CD4-positive, alpha-beta T cell treated with Interleukin-10 for 1 hour (primary cell): Measurements from ENCODE around the gene LINC01488.

Source experiments
- DNase-seq: peaks from one replicate; pipeline ENCODE4 v3.0.0-alpha.2; 2020

The LINC01488 gene

DNA sequence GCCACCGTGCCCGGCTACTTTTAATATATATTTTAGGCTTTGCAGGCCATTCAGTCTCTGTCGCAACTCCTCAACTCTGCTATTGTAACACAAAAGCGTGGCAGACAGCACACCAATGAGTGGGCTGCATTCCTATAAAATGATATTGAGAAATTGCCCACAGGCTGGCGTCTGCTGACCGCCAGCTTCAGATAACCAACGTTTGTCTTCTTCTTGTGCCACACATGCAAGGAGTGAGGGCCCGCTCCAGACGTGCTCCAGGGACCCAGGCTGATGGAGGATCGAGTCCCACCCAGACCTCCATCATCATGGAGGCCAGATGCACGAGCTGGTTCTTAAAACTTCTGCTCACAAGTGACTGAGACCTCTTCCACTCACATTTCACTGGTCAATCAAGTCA is 35.4 kb upstream of the LINC01488 start:
- no peak for DNase-seq

DNA sequence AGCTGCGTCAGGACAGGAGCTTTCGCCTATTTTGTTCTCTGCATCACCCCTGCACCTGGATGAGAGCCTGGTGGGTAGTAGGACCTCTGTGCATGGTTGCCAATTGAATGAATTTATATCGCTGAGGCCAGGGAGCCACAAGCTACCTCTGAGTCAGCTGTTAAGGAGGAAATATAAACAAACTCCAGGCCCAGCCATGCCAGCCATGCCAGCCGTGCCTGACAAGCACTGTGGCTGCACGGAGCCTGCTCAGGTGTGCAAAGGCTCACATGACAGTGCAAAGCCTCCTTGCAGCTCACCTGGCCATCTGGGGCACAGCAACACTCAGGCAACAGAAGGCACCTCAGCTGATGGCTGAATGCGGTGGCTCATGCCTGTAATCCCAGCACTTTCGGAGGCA is 33.7 kb upstream of the LINC01488 start:
- no peak for DNase-seq

DNA sequence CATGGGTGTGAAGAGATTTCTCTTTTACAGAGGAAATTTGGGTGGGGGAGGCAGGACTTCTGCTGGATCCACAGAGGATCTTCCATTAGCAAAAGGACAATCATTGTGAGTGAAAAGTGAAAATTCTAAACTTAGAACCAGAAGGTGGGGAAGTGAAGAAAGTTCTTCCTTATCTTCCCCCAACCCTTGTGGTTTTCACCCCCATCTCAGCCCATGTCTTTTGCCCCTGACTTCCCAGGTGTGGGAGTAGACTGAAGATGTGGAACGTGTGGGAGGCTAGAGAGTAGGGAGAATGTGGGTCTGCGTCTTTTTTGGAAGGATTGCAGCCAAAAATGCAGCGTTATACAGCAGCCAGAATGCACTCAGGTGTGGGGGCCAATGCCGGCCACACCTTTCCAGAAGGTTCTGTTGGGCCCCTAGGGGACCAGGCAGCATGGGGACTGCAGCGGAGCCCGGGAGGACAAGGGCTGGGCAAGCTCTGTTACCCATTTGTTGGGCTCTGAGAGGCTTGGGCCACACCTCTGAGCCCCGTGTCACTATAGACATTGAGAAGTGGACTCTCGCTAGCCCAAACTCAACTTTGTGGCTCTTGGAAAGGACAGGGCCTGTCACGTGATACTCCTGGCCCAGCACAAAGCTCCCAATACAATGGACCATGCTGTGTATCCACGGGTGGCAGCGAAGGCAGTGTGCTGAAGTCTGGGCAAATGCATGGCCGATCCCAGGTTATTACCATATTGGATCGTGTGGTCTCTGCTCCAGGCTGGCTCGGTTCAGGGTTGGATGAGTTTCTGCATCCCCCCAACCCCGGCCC is 32.8 kb upstream of the LINC01488 start:
- DNase-seq: no peak

DNA sequence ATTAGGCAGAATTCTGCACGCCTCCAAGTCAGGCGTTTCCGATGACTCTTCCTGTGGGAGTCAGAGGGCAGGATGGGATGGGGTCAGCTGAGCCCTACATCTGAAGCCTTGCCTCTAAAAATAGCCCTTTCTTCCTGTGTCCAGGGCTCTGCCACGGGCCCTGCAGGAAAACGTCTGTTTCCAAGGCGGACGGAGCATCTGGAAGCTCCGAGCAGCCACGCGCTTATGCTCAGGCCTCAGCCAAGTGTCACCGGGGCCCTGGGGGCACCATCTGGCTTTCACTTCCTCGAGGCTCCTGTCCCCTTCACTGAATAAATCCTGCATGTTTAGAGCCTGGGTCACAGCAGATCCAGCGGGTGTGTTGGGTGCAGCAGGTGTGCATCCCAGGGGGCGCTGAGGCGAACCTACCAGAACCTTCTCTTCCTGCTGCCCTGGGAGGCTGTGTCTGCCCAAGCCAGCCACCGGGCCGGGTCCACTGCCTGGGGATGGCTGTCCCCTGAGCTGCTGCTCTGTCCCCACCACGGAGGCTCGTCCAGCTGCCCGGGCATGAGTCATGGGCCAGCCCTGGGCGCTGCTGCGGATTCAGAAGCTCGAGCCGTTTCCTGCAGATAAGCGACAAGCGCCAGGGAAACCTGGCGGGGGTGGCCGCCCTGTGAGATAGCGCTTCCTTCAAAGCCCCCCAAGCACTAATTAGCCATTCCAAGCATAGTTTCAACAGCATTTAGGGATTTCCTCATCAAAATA is 32.0 kb upstream of the LINC01488 start:
- DNase-seq: no peak

DNA sequence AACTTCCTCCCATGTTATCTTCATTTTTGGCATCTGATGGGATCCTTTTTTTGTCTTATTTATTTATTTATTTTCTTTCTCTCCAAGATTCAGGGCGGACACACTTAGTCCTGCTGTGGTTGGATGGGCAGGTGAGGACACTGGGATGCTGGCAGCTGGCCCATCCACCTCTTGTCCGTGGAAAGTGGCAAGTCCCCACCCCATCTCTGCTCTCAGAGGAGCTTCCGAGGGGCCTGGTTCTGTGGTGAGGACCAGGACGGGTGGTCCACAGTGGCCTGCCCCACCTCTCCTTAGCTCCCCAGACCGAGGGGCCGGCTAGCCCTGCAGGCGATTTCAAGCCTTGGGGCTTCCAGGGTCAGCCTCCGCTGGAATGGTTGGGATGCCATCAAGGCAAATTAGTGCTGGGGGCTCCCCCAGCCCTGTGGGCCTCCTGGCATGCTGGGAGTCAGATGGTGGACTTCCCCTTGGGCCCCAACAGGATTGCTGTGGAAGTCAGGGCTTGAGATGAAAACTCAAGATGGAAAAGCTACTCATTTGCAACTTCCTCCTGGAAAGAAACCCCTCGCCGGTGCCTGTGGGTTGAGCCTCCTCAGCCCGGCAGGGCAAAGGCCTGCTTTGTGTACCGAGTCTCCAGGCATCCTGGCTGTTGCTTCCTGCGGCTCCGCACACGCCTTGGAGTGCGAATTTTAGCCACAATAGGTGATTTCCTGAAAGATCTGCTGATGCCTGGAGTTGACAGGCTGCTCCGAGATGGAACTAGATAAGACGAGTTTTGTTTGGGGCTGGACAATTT is 31.2 kb upstream of the LINC01488 start:
- no peak for DNase-seq

DNA sequence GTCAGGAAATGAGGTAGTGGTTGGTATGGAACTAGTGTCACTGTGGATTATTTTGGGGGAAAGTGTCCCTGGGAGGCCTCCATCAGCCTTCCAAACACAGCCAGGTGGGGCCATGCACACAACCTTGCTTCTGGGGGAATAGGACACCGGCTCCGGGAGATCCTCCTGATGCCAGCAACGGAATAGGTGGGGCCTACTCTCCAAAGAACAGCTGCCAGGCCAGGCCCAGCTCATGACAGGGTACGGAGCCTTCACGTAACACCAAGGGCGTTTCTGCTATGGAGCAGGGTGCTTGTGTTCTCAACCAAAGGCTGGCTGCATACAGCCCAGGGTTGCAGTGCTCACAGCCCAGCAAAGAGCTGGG is 30.6 kb upstream of the LINC01488 start:
- DNase-seq: no peak

DNA sequence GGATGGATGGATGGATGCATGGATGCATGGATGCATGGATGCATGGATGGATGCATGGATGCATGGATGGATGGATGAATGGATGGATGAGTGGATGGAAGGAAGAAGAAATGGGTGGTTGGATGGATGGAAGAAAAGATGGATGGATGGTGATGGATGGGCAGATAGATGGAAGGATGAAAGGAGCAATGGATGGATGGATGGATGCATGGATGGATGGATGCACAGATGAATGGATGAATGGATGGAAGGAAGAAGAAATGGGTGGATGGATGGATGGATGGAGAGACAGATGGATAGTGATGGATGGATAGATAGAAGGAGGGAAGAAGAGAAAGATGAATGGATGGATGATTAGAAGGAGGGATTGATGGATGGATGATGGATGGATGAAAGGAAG is 30.2 kb upstream of the LINC01488 start:
- no peak for DNase-seq

DNA sequence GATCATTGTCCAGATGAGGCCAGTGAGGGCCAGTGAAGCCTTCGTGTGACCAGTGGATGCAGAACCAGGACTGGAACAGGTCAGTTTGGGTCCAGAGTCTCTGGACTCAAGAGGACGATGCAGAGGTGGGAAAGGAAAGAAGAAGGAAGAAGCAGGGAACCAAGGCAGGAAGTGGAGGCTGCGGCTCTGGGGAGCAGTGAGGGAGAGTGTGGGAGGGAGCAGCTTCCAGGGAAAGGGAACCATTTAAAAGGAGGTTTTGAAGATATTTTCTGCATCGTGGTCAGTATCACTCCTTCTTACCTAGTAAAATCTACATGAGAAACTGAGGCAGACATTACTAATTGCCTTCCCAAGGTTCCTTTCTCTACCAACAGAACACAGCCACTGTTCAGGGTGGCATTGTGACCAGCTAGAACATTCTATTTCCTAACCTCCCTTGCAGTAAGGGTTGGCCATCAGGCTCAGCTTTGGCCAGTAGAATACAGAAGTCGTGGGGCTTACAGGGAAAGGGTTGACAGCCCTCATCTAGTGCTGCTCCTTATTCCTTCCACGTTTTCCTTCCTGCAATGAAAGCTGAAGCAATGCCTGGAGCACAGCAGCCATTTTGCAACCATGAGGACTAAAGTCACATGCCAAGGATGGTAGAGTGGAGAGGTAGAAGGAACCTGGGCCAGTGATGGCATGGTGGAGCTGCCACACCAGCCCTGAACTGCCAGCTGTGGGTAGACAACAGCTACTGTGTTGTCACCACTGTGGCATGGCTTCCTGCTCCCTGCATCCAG is 29.1 kb upstream of the LINC01488 start:
- no peak for DNase-seq

DNA sequence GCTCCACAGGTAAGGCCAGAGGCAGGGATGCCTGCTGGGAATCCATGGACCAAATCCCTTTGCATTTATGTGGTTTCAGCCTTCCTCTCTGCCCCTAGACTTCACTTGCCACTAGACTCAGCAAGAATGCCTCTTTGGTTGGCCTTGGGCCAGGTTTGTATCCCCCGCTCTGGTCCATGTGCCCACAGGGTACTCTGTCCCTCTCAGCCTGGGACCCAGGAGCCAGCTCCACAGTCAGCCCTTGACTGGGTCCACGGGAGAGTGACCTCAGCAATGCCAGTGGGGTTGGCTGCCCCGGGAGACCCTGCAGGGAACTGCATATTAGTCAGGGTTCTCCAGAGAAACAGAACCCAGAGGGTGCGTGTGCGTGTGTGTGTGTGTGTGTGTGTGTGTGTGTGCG is 28.3 kb upstream of the LINC01488 start:
- DNase-seq: no peak

DNA sequence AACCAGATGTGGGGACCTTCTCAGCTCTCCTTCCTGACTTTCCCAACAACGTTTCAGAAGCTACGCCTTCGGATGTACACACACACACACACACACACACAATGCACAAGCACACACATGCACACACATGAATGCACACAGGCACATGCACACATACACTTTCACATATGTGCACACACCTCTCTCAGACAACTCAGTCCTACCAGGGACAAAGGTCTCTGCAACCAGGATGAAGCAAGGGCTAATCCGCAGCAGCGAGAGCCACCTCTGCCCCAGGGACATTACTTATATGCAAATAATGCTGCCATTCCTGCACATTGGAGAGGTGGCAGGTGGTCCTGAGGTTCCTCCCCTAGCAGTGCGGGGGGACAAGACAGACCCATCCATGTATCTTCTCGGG is 27.4 kb upstream of the LINC01488 start:
- DNase-seq: no peak

DNA sequence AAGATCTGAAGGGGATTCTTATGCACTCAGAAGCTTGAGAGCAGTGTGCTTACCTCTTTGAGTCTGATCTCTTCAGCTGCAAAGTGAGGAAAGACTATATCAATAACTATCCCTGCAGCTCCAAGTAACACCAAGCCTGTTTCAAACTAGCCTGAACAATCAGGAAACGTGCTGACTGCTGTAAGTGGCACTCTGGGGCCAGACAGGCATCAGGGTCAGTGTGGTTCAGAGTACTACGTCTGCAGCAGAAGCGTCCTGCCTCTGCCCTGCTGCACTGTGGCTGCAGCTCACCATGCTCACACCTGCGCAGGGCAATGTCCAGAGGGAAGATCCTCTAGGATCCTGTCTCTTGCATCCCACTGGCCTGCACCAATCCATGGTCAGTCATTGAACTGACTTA is 25.5 kb upstream of the LINC01488 start:
- no peak for DNase-seq

DNA sequence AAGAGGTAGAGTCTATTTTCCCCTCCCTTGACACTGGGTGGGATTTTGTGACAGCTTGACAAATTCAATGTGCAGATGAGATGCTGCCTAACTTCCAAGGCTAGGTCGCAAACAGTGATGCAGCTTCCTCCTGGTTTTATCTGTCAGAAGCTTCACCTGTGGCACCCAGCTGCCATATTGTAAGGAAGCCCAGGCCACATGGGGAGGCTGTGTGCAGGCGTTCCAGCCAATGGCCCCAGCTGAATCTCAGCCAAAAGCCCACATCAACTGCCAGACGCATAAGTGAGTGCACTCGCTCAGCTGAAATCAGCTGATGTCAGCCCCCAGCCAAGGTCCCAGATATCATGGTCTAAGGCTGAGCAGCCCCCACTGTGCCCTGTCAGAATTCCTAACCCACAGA is 24.8 kb upstream of the LINC01488 start:
- no peak for DNase-seq

DNA sequence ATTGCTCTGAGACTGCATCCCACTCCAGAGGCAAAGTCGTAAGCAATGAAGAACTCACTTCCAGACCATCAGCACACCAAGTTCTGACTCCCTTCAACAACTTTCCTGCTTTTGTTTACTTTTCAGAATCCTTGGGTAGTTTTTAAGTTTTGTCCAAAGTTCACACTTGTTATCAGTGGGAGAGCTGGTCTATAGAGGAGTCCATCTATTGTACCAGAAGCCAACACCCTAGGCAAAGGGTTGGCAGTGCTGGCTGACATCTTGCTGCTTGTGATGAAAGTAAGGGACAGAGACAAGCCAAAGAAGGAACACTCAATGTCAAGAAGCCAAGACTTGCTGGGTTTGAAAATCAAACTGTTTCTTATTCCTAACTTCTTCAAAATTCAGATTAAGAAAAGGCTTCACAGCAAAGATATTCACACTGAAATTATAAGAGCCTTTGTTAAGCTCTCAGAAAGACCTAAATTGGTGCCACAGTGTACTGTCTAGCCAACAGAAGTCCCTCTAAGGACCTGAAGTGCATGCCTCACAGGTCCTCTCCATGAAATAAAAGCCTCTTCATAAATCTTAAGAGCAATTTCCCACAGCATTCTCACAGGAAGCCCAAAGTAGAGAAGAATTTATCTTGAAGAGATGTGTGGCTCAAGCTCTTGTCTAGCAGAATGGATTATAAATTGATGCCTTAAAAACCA is 21.5 kb upstream of the LINC01488 start:
- DNase-seq: no peak

DNA sequence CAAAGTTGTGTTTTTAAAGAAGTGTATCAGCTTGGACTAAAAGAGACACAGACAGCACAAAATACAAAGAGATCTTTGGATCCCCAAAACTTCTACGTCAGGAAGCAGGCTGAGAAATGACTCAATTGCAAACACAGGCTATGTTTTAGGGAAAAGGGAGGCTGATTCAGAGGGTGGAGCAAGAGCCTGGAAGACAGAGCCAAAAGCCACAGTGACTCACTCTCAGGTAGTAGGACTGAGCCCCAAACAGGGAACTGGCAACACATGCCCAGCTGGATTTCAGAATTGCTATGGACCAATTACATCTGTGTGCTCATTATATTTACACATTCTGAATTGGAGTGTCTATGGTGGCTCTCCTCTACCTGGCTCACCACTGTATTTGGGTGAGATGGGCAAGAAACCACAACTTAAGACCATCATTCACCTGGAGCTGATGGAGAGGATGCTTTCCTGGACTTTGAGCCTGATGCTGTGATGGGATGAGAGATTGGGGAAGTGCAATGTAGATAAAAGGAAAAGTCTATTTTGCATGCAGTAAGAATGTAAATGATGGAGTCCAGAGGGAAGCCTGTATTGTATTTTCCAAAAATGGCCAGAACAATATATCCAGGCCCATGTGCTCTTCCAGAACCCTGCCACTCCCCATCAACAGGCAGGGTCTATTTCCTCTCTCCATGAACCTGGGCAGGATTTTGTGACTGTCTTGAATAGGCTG is 20.8 kb upstream of the LINC01488 start:
- DNase-seq: no peak

DNA sequence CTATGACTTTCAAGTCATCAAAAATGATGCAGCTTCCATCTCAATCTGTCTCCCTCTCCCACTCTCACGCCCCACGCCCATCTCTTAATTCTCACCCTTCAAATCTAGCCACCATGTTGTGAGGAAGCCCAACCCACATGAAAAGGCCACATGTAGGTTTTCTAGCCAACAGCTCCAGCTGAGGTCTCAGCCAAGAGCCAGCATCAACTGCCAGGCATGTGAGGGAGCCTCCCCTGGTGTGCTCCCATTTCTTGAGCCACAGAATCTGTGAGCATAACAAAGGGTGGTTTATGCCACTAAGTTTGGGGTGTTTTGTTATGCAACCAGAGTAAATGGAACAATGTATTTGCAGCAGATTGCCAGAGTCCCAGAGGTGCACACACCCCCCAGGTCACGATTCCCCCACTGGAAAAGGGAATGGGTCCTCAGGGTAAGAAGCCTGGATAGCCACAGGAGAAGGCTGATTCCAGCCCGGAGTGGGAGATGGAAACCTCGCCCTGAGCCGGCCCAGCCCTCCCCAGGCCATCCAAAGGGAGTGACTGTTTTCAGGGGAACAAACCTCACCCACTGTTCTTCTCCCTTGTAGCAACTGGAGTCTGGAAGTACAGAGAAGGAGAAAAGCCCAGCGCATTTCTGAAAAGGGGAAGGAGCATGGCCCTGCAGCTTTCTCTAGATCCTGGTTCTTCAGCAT is 20.0 kb upstream of the LINC01488 start:
- no peak for DNase-seq

DNA sequence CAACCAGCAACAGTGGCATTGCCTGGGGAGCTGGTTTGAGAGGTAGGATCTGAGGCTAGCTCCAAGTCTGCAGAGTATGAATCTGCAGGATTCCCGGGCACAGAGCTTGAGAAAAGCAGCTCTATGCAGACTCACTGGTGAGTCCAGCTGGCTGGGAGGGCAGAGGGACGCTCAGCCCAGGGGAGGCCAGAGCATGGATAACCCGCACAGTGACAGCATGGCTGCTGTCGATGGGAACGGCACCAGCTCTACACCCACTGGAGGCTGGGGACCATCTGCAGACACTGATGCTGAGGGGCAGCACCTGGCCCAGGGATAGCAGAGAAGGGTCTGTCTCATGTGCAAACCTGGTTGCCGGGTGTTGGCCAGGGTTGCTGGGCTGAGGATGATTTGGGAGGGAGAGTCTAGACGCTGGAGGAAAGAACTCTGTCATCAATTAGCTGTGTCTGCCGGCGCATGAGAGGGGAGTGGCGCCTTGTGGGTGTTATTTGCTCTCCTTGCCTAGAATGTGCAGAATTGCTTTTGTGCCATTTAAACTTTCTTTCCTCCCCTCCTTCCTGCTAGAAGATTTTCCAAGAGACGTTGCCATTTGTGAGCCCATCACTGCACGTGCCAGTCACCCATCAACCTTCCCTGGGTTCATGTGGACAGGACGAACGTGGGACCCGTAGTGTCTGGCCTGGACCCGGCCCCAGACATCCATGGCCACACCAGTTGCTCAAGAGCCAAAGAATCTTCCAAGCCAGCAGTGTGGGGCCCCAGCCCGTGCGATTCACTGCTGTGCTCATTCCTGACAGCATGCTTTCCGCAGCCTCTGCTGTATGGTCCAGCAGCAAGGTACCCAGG is 19.1 kb upstream of the LINC01488 start:
- DNase-seq: no peak

DNA sequence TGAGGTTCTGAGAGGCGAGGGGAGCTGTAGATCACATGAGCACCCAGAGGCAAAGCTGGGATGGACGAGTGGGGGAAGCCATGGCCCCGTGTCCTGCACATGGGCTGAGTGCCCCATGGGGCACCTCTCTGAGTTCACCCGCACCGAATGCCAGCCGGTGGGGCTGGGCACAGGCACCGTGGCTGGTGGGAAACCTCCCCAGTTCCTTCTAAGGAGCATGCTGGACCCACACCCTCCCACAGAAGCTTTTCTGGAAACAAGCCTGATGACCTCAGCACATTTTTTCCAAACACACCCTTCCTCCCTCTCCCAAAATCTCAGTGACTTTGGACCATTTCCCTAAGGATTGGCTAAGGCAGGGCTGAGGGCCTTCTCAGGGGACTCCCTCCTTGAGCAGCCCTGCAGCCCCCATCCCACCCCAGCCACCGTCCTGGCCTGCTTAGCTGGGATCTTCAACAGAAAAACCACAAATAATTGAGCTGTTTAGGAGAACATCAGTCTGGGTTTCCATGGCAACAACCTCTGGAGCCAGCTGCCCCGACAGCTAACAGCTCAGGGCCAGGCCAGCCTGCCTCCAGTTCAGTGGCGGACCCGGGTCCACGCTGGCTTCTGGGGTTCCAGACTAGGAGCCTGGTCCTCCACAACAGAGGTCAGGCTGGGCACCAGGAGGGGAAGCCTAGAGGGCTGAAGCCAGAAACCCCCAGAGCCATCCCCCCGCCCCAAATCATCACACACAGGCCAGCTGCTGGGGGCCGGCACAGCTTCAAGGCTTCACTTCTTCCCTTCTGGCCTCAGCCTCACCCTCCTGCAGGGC is 18.1 kb upstream of the LINC01488 start:
- DNase-seq: no peak

DNA sequence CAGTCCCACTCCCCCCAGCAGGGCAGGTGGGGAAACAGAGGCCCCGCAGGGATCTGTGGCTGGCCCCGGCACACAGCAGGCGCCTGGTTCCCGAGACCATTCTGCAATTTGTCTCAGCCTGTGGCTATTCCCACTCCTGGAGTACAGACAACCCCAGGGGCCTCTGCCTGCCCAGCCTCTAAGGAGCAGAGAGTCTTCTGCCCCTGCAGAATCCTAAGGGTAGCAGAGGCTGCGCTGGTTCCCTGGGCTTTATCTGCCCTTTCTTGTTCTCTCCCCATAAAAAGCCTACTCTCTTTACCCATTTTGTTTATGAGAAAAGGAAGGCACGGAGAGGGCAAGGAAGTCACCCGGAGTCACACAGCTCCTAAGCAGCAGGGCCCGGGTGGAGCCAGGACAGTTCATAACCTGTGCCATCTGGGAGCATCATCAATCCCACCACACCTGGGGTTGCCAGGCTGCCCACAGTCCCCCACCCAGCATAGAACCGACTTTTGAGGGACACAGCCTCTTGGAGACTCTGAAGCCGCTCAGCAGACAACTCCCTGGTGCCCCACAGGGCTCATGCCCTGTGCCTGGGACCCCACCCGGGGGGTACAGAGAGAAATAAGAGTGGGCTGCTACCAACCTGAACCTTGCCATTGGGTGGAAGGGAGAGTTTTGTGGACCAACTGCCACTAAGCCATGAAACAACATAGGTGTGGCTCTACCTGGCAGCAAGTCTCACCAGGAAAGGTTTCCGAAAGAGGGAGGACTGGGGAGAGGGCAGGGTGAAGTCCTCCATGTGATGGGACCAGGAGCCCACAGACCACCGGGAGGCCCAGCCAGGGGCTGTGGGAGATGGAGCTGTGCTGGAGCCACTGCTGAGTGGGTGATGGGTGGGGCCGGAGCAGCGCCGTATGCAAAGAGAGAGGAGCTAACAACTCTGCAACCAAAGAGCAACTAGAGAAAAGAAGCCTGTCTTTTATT is 17.2 kb upstream of the LINC01488 start:
- no peak for DNase-seq
